ENCODE measurements around the gene GAK. TPM values are rescaled to one million over a fixed set of nuclear protein-coding genes. Genes with fewer than 3 reads are reported as not detected.

Gene GAK
- total and polyA plus RNA-seq, 7 donors: 40.8 to 494 (median 124) TPM

DNA sequence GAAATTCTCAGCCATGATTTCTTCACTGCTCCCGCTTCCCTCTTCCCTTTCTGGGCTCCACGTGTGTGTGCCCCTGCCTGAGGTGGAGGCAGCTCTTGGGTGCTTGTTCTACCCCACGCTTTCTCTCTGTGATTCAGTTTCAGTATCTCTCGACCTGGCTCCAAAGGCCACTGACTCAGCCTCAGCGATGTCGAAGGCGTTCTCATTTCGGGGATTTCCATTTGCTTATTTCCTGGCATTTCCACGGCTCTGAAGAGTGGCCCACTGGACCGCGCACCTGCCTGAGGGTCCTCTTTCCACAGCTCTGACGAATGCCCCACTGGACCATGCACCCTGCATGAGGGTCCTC, 52.4 kb downstream of the GAK start:
- Histone ChIP-seq H3K36me3 (peaks cover 43 to 100% (median 47%) of the 10 kb centered on the region in 4 donors), H3K27me3 (no peaks in the 10 kb centered on the region), H3K4me3 (no peak overlapping the region), H3K27ac (no peak overlapping the region), H3K9me3 (no peaks in the 10 kb centered on the region), H3K4me1 (no peaks in the 10 kb centered on the region)
- TF ChIP-seq POLR2AphosphoS5 (IDR thresholded peaks at IDR 0.05) (no peak), POLR2A (IDR thresholded peaks at IDR 0.05) (no peak), CTCF (IDR thresholded peaks at IDR 0.05) (no peak), EP300 (IDR thresholded peaks at IDR 0.05) (no peak)
- intact Hi-C loops (cut with DNase I): no loop called here
- WGBS, 2 donors: 70 to 85% methylated on average over 12 of the region's 12 CpGs
- DNase-seq: no peak

GRCh38 chr4:878796-879728, 53.1 kb downstream of the GAK start:
- TF ChIP-seq POLR2A (IDR thresholded peaks at IDR 0.05) (no peak), EP300 (IDR thresholded peaks at IDR 0.05) (no peak)
- intact Hi-C loops (cut with DNase I): no loop called here
- H3K9me3 ChIP-seq: no peaks in the 10 kb centered on the region
- H3K4me3 ChIP-seq: no peak overlapping the region
- peaks cover 45 to 100% (median 46%) of the 10 kb centered on the region in 4 donors for H3K36me3 ChIP-seq
- no peak overlapping the region for H3K27ac ChIP-seq
- 79 to 88% methylated on average over 23 of the region's 23 CpGs for WGBS, 2 donors
- H3K4me1 ChIP-seq: no peaks in the 10 kb centered on the region
- DNase-seq: no peak
- H3K27me3 ChIP-seq: no peaks in the 10 kb centered on the region

- 91 to 92% methylated on average over 25 of the region's 25 CpGs for WGBS, 2 donors
- H3K36me3 ChIP-seq: peaks cover 31 to 99% (median 39%) of the 10 kb centered on the region in 4 donors
Observed at GRCh38 chr4:877502-877901, 54.6 kb downstream of the GAK start.

GRCh38 chr4:876780-877179, 55.3 kb downstream of the GAK start:
- 95% methylated on average over 24 of the region's 24 CpGs for WGBS, 2 donors
- no peaks in the 10 kb centered on the region for H3K4me1 ChIP-seq
- TF ChIP-seq EP300 (IDR thresholded peaks at IDR 0.05) (no peak), POLR2AphosphoS5 (IDR thresholded peaks at IDR 0.05) (no peak), POLR2A (IDR thresholded peaks at IDR 0.05) (no peak), CTCF (IDR thresholded peaks at IDR 0.05) (no peak)
- H3K27ac ChIP-seq: no peak overlapping the region
- no peak overlapping the region for H3K4me3 ChIP-seq
- DNase-seq: no peak
- no peaks in the 10 kb centered on the region for H3K27me3 ChIP-seq
- peaks cover 26 to 99% (median 38%) of the 10 kb centered on the region in 4 donors for H3K36me3 ChIP-seq
- intact Hi-C loops (cut with DNase I): no loop called here
- H3K9me3 ChIP-seq: no peaks in the 10 kb centered on the region

More at GRCh38 chr4:877502-877901, 54.6 kb downstream of the GAK start:
- TF ChIP-seq CTCF (IDR thresholded peaks at IDR 0.05) (no peak), POLR2AphosphoS5 (IDR thresholded peaks at IDR 0.05) (no peak), POLR2A (IDR thresholded peaks at IDR 0.05) (no peak), EP300 (IDR thresholded peaks at IDR 0.05) (no peak)
- Histone ChIP-seq H3K27me3 (no peaks in the 10 kb centered on the region), H3K4me1 (no peaks in the 10 kb centered on the region), H3K9me3 (no peaks in the 10 kb centered on the region), H3K4me3 (no peak overlapping the region), H3K27ac (no peak overlapping the region)
- intact Hi-C loops (cut with DNase I): no loop called here
- DNase-seq: no peak

- intact Hi-C loops (cut with DNase I): no loop called here
- Histone ChIP-seq H3K9me3 (no peaks in the 10 kb centered on the region), H3K27me3 (no peaks in the 10 kb centered on the region), H3K36me3 (peaks cover 22 to 99% (median 34%) of the 10 kb centered on the region in 4 donors), H3K27ac (no peak overlapping the region), H3K4me3 (no peak overlapping the region), H3K4me1 (no peaks in the 10 kb centered on the region)
- TF ChIP-seq EP300 (IDR thresholded peaks at IDR 0.05) (no peak), POLR2AphosphoS5 (IDR thresholded peaks at IDR 0.05) (no peak), CTCF (IDR thresholded peaks at IDR 0.05) (no peak), POLR2A (IDR thresholded peaks at IDR 0.05) (no peak)
- WGBS, 2 donors: 75 to 86% methylated on average over 26 of the region's 26 CpGs
- DNase-seq: no peak
Observed at GRCh38 chr4:875818-876423, 56.2 kb downstream of the GAK start.
